GM19397 (cell line): ENCODE results near the gene WBP1L.

Source experiments
- ATAC-seq: cut with Tn5 transposase; IDR thresholded peaks from one replicate; pipeline ENCODE4 v1.9.1; 2021; ENCODE audit warnings: mild to moderate bottlenecking, moderate library complexity; ENCODE audit not compliant: unreplicated experiment

The WBP1L gene

GRCh38 chr10:102778781-102779180 is 35.0 kb downstream of the WBP1L start:
- no peak for ATAC-seq

DNA sequence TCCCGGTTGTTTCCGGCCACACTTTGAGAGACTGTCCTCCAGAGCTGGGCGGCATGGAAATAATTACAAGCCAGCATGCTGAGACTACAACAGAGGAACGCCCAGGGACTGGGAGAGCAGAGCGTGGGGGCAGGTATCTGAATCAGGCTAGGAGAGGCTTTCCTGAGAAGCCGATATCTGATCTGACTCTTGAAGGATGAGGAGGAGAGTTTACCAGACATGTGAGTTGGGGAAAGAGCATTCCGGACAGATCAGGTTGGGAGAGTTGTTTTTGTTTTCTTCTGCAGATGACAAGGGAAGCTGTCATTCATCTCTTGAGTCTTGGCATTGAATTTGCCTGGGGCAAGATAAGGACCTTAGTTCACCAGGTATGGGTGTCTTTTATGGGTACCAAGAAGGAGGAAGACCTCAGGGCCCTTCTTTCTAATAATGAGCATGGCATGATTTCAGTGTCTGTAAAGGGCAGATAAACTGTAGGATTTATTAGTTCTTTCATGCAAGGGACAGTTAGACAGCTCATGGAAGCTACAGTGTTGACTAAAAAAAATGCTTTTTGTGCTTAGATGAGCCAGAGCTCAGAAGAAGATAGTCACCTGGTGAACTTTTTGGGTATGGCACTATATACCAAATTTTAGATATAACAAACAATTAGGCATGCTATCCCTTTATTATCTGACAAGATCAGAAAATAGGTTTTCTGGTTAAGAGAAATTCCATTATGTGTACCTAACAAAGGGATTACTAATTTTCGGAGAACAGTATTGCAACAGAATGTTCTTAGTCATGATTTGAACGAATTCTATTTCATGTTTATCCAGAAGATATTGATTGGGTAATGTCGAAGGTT is 36.2 kb downstream of the WBP1L start:
- ATAC-seq = no peak

DNA sequence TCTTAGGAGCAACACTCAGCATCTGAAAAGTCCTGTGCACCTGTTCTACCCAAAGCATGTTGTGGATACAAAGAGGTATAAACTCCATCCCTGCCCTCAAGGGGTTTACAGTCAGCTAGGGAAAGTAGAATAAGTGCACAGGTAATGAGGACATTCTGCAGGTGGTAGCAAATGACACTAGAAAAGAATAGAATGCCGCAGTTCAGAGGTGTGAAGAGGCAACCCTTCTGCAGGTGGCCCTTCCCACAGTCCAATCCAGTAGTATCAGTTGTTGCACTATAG is 36.7 kb downstream of the WBP1L start:
- ATAC-seq = no peak

- no peak for ATAC-seq
These were observed 37.6 kb downstream of the WBP1L start for GRCh38 chr10:102781090-102781920.

DNA sequence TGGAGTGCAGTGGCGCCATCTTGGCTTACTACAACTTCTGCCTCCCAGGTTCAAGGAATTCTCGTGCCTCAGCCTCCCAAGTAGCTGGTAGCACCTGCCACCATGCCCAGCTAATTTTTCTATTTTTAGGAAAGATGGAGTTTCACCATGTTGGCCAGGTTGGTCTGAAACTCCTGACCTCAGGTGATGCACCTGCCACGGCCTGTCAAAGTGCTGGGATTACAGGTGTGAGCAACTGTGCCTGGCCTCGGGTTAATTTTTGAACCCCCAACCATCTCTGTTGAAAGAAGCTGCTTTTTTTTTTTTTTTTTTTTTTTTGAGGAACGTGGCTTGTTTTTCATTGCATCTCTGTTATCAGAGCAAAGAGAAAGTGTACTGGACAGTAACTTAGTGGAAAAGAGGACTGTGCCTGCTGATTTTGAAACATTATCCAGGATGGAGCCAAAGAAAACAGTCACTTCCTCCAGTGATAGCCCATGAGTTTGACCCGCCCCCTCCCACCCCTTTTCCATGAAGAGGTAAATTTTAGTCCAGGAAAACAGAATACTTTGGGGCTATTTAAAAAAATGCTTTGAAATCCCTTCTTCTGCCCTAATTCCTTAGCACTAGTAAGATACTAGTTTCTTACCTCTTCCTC is 38.3 kb downstream of the WBP1L start:
- ATAC-seq = no peak

- ATAC-seq = no peak
These were observed 39.2 kb downstream of the WBP1L start for GRCh38 chr10:102782673-102783551.

- no peak for ATAC-seq
These were observed 39.8 kb downstream of the WBP1L start for GRCh38 chr10:102783568-102783967.

GRCh38 chr10:102785818-102786217 is 42.1 kb downstream of the WBP1L start:
- ATAC-seq = no peak

DNA sequence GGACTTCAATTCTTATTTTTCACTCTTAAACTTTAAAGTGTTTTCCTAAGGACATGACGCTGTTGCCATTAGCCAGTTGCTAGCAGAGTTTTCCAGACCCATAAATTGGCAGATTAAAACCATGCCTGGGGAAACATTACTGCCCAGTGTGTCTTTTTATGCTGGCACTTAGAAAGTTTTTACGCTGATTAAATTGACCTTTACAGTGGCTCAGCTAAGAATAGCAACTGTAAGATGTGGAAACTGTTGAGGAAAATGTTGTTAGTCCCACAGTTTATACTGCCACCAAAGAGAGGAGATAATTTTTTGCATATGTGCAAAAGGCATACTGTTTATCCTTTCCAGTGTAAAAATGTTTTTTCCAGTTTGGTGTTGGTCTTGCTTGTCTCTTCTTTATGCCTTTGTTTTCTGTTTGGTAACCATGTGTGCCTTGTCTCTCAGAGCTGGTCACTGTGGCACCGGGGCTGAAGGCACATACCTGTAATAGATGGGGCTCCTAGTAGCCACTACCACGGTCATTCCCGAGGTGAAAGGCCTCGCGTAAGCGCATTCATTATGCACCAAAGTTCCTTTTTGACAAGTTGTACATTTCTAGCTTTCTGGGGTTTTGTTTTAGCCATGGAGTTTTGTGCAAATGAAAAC is 48.1 kb downstream of the WBP1L start:
- no peak for ATAC-seq

DNA sequence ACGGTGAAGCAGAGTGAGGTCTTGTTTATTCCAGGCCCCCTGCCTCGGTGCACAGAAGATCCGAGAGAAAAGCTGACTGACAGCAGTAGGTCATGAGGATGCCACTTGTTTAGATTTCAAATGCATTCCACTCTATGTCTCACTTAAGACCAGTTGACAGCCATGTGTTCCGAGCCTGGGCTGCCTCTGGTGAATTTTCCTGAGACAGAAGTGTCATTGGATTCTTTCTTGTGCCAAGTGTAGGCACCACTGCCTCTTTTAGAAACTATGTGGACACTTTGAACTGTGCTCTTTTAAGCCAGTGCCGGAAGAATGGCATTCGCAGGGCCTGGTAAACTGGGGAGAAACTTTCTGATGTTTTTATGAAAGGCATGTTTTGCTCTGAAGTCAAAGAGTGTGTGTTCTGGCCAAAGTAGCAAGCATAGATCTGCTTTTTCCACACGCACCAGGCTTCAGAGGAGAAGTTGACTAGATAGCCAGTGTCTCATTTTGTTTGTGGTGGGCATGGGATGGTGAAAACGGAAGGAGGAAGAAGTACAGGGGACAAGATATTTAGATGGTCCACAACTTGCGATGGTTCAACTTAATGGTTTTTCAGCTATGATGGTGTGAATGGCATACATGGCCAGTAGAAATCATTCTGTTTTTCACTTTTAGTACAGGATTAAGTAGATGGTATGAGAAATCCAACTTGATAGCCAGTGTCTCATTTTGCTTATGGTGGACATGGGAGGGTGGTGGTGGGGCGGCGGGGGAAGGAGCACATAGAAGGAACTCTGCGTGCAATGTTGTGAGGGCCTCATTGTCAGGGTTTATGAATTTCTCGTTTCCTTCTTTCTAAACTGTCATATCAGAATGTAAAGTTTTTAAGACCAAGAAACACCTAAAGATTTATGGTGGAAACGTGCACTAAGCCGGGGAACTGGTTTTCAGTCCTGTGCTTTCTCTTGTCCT is 52.0 kb downstream of the WBP1L start:
- peak; percentile 20 for ATAC-seq

GRCh38 chr10:102796407-102797176 is 52.8 kb downstream of the WBP1L start:
- ATAC-seq = peak; percentile 94

- no peak for ATAC-seq
These were observed 56.1 kb downstream of the WBP1L start for GRCh38 chr10:102799691-102800471.

DNA sequence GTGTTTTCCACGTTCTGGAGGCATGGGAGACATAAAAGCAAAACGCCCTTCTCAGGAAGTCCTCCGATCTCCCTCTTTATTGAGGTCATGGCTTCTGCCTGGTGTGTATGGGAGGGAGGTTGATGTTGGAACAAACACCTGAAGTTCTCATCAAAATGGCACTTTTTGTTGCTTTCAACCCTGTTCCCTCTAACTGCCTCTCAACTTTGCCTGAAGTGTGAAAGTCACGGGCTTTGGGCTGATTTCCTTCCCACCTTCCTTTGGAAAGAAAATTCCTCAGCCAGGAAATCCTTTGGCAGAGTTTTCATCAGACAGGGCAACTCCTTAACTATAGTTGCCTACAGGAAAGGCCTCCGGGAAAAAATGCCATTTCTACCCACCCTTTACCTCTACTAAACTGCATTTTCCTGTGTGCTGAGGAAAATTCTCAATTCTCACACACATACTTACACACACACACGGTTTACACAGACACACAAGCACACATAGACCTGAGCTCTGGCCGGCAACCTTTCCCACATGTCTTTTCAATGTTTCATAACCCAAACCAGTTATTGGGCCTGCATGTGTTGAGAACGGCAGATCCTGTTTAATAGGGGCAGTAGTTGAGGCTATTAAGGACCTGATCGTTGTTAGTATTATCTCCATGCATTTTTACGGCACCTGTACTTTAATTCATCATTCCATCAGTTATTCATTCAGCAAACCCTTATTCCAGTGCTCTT is 57.0 kb downstream of the WBP1L start:
- no peak for ATAC-seq

- no peak for ATAC-seq
These were observed 57.7 kb downstream of the WBP1L start for GRCh38 chr10:102801496-102801895.

- ATAC-seq = no peak
These were observed 58.2 kb downstream of the WBP1L start for GRCh38 chr10:102801978-102802377.

- no peak for ATAC-seq
These were observed 59.3 kb downstream of the WBP1L start for GRCh38 chr10:102802920-102803534.
